ENCODE measurements around the gene MPV17L2.

The MPV17L2 gene

DNA sequence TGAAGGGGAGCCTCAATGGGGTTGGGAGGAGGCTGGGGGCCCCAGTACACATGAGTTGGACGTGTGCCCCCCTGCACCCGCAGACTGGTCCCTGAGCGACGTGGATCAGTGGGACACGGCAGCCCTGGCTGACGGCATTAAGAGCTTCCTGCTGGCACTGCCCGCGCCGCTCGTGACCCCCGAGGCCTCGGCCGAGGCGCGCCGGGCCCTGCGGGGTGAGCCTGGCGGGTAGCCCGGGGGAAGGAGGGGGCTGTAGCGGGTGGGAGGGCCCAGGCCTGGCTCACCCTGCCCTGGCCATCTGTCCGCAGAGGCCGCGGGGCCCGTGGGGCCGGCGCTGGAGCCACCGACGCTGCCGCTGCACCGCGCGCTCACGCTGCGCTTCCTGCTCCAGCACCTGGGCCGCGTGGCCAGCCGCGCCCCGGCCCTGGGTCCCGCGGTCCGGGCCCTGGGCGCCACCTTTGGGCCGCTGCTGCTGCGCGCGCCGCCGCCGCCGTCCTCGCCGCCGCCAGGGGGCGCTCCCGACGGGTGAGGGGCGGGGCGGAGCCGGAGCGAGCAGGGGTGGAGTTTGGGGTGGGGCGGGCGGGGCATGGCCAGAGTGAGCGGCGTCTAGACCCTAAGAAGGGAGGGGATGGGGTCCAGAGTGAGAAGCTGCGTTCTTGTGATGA is 31.9 kb upstream of the MPV17L2 start:
- DNase-seq (ENCODE audit: low spot score): peak; percentile 65

DNA sequence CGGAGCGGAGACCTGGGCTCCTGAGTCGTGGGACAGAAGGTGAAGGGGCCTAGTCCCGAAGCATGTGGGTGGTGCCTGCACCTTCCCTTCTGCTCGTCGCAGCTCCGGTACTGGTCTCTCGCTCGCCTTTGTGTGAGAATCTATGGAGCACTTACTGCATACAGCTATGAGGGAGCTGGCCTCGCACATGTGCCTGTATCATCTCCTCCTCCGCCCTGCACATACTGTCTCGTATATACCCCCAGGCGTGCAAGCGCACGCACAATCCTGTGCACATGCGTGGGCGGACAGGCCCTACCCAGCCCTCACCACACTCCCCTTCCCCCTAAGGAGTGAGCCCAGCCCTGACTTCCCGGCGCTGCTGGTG is 31.4 kb upstream of the MPV17L2 start:
- DNase-seq (ENCODE audit: low spot score): no peak

GRCh38 chr19:18164072-18164471 is 28.9 kb upstream of the MPV17L2 start:
- no peak for DNase-seq (ENCODE audit: low spot score)

- no peak for DNase-seq (ENCODE audit: low spot score)
These were observed 27.0 kb upstream of the MPV17L2 start for GRCh38 chr19:18165794-18166544.

DNA sequence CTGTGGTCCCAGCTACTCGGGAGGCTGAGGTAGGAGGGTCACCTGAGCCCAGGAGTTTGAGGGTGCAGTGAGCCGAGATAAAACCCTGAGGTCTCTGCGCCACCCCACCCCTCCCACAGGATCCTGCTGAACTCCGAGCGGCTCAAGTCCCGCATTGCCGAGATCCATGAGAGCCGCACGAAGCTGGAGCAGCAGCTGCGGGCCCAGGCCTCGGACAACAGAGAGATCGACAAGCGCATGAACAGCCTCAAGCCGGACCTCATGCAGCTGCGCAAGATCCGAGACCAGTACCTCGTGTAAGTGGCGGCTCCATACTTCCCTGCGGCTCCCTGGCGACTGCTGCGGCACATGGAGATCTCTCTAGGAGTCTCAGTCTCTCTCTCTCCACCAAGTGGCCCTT is 26.0 kb upstream of the MPV17L2 start:
- no peak for DNase-seq (ENCODE audit: low spot score)

DNA sequence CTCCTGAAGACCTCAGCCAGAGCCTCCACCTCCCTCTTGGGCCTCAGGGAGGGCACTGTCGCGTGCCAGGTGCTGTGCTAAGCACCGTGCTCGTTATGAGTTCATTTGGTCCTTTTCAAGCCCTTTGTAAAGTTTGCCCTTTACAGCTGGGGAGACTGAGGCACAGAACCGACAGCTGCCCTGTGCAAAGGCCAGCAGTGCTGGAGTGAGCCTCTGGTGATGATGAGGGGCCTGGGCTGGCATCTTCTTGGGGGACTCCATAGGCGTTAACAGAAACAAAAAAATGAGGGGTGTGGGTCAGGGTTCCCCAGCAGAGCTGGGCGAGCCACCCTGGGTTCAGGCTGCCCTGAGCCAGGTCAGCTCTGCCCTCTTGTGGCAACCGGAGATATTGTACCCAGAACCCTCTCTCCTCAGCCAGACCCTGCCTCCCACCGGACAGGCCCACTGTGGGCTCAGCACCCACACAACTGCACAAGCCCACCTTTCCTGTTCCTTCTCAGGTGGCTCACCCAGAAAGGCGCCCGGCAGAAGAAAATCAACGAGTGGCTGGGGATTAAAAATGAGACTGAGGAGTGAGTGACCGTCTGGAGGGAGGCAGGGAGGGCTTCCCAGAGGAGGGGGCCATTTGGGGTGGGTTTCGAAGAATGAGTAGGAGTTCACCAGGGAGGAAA is 24.9 kb upstream of the MPV17L2 start:
- no peak for DNase-seq (ENCODE audit: low spot score)

DNA sequence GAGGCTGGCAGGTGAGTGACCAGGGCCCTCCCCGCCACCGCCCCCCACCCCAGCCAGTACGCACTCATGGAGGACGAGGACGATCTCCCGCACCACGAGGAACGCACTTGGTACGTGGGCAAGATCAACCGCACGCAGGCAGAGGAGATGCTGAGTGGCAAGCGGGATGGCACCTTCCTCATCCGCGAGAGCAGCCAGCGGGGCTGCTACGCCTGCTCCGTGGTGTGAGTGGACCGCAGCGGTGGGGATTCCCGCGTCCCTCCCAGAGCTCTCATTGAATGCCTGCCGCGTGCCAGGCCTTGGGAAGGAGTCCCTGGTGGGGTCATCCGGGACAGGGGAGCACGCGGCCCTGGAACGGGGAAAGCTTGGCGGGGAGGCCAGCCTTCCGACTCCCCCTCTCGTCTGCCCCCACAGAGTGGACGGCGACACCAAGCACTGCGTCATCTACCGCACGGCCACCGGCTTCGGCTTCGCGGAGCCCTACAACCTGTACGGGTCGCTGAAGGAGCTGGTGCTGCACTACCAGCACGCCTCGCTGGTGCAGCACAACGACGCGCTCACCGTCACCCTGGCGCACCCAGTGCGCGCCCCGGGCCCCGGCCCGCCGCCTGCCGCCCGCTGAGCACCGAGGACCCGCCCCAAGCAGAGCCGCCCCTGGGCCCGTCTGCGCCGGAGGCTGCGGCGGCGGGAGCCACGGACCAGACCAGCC is 24.2 kb upstream of the MPV17L2 start:
- no peak for DNase-seq (ENCODE audit: low spot score)

DNA sequence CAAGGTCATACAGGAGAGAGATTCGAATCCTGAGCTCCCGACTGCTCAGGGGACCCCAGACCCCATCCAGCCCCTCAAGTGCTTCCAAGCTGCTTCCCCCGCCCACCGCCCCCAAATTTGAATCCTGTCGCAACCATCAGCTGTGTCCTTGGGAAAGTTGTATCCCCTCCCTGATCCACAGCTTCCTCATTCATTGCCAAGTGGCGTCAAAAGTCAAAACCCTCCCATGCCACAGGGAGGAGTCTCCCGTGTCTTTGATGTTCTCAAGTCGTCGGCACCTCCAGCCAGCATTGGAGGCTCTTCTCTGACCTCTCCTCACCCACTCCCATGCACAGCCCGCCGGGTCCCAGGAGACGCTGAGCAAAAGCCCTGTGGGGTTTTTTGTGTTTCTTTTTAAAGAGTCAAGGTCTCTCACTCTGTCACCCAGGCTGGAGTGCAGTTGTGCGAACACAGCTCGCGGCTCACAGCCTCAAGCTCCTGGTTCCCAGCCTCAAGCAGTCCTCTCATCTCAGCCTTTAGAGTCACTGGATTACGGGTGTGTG is 22.2 kb upstream of the MPV17L2 start:
- no peak for DNase-seq (ENCODE audit: low spot score)

DNA sequence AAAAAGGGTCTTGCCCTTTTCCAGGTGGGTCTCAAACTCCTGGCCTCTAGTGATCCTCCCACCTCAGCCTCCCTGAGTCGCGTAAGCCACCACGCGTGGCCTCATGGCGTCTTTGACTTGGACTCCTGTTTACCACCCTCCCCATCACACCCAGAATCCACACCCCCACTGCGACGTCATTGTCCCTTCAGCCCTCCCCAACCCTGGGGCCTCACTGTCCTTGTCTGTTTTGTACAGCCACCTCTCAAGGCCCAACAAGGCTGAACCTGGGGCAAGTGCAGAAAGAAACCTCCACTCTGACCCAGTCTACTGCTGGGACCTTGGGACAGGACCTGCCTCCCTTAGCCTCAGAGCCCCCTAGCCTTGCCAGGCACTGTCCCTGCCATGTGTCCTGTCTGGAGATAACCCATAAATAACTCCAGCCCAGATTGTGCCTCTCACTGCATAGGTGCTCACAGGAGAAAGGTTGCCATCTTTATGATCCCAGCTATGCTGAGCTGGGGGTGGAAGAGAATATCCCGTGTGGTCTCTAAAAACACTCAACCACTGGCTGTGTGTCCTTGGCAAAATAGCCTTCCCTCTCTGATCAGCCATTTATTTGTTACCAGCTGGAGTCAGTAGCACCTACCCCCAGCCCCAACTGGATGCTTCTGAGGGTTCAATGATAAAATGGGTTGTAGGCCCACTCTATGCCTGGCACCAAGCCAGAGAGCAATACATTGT is 21.3 kb upstream of the MPV17L2 start:
- no peak for DNase-seq (ENCODE audit: low spot score)

DNA sequence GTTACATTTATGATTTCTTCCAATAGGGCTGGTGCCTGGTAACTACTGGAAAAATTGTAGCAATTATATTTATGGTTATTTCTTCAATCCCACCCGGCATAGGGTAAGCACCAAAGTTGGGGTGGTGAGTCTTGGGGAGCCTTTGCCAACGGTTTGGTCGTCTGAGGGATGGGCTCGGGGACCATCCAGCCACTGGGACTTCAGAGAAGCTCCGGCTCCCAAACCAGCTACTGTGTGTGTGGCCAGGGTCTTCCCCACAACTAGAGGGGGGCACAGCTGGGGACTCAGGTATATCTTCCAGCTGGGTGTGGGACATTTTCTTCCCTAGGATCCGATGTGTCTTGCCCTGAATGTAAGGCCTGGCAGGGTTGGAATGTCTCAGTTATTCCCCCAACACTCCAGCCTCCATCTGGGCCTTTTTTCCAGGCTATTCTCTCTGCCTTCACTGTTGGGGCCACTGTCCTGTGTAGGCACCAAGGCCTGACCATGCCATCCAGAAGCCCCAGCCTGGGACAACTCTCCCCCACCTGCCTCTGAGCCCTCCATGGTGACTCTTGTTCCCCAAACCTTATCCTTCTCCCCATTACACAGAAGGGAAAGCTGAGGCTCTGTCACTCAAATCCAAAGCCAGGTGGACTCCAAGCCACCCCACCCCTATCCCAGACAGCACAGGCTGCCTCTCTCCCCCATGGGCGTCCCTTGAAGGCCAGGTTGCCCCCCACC is 20.5 kb upstream of the MPV17L2 start:
- no peak for DNase-seq (ENCODE audit: low spot score)

- DNase-seq (ENCODE audit: low spot score): no peak
These were observed 19.9 kb upstream of the MPV17L2 start for GRCh38 chr19:18173054-18173571.

DNA sequence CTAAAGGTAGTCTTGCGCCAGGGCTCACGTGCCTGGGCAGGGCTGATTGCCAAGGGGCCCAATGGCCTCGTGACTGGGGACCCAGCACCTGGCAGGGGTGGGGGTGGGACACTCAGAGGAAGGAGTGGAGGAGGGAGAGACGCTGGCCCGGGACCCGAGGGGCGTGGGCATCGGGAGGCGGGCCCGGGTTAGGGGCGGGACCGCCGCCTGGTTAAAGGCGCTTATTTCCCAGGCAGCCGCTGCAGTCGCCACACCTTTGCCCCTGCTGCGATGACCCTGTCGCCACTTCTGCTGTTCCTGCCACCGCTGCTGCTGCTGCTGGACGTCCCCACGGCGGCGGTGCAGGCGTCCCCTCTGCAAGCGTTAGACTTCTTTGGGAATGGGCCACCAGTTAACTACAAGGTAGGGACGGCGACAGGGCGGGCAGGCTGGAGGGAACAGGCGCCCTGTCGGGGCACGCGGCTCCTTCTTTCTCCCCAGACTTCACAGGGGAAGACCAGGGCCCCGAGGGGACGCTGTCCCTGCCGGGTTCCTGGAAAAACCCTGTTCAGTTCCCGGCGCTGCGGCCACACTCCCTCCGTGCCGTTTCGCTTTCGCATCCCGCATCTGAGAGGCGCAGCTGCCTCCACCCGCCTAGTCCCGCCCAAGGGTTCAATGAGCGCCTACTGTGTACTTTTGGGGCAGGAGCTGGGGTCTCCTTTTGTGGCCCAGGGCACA is 19.3 kb upstream of the MPV17L2 start, which contains the start of gene IFI30:
TSS of gene IFI30 (plus strand) at position 242 of the 717 bp plus-strand sequence. CDS start at position 271, 29 bp downstream.
- DNase-seq (ENCODE audit: low spot score): peak; percentile 60

DNA sequence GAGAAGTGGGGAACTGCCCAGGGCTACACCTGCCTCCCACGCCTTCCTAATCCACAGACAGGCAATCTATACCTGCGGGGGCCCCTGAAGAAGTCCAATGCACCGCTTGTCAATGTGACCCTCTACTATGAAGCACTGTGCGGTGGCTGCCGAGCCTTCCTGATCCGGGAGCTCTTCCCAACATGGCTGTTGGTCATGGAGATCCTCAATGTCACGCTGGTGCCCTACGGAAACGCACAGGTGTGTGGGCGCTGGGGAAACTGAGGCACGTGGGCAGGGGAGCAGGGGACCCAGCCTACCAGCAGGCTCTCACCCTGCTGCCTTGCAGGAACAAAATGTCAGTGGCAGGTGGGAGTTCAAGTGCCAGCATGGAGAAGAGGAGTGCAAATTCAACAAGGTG is 18.0 kb upstream of the MPV17L2 start:
- DNase-seq (ENCODE audit: low spot score): no peak

DNA sequence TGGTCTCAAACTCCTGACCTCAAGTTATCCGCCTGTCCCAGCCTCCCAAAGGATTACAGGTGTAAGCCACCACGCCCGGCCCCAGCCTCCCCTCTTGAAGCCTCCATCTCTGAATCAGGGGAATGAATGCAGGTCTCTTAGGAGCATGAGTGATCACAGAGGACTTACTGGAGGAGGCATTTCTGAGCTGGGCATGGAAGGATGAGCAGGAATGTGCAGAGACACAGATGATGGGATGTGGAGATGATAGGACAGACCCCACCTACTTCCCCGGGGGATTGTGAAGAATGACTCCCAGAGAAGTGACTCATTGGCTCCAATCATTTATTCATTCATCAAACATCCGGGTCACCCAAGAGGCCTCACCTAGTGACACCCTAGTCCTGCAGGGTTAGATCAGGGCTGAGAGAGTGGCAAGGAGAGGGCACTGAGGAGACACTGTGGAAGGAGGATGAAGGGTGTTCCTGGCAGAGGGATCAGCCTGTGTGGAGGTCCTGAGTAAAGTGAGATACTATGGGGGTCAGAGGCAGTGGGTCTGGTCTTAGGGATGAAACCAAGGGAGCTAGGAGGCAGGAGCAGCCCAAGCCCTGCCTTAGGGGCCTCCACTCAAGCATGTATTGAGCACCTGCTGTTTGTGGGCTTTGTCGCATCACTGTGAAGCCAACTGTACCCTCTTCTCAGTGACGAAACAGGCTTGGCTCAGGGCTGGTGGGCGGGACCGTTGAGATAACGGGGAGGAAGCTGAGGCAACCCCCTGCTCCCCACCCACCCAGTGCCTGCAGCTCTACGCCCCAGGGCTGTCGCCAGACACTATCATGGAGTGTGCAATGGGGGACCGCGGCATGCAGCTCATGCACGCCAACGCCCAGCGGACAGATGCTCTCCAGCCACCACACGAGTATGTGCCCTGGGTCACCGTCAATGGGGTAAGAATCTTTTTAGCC is 16.4 kb upstream of the MPV17L2 start:
- no peak for DNase-seq (ENCODE audit: low spot score)

DNA sequence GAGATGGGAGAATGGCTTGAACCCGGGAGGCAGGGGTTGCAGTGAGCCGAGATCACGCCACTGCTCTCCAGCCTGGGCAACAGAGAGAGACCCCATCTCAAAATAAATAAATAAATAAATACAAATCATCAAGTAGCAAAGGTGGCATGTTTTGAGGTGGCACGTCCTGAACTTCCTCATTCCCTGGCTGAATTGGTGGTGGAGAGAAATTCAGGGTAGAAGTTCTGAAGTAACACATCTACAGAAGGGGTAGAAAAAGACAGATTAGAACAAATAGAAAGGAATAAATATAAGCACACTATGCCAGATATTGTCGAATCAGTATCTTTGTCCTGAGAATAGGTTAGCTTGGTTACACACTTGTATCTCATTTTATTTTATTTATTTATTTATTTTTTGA is 13.1 kb upstream of the MPV17L2 start:
- no peak for DNase-seq (ENCODE audit: low spot score)

DNA sequence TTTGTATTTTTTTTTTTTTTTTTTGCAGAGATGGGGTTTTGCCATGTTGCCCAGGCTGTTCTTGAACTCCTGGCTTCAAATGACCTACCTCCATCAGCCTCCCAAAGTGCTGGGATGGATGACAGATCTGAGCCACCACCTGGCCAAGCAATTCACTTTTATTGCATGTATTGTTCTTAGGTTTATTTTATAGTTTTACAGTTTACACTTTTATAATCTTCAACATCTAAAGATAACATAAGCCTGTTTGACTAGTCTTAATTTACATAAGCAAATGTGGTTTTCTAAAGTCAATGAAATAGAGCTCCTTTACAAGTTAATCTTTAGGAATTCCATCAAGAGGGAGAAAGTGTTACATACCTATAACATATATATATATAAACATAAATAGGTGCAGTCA is 9.5 kb upstream of the MPV17L2 start:
- no peak for DNase-seq (ENCODE audit: low spot score)

DNA sequence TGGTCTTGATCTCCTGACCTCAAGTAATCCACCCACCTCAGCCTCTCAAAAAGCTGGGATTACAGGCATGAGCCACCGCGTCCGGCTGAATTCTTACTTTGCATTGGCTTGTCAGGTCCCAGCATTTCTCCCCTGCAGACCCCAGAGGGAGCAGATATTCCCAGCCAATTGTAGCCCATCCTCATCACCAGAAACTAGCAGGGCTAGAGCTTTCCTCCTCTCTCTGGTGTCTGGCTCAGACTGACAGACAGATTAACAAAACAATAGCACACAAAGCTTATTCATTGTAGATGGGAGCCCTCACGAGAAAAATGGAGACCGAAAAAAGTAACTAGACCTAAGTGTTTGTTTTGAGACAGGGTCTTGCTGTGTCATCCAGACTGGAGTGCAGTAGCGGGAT is 7.5 kb upstream of the MPV17L2 start:
- DNase-seq (ENCODE audit: low spot score): no peak

GRCh38 chr19:18190278-18190677 is 2.7 kb upstream of the MPV17L2 start:
- DNase-seq (ENCODE audit: low spot score): no peak

- no peak for DNase-seq (ENCODE audit: low spot score)
These were observed 1.4 kb upstream of the MPV17L2 start for GRCh38 chr19:18191640-18192062.
